ENCODE measurements around the gene TNFRSF8.

TNFRSF8 gene

DNA sequence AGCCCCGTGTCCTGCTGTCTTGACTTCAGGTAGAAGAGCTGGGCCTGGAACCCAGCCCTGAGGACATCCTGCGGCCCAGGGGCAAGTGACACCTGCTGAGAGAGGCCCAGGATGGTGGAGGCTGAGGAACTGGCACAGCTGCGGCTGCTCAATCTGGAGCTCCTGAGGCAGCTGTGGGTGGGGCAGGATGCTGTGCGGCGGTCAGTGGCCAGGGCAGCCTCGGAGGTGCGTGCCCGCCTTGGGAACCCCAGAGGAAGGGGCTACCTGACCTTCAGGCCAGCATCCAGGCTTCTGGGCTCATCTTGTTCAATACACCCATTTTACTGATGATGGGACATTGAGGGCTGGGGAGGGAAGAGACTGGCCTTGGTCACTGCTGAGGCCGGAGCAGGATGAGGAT is 41.5 kb upstream of the TNFRSF8 start:
- peaks cover 7% of the 10 kb centered on the region for H3K4me1 ChIP-seq (ENCODE audit: control insufficient read depth, low read length)
- H3K27me3 ChIP-seq (ENCODE audit: control insufficient read depth, low read length), result no peaks in the 10 kb centered on the region
- TF ChIP-seq, protein P1, sequence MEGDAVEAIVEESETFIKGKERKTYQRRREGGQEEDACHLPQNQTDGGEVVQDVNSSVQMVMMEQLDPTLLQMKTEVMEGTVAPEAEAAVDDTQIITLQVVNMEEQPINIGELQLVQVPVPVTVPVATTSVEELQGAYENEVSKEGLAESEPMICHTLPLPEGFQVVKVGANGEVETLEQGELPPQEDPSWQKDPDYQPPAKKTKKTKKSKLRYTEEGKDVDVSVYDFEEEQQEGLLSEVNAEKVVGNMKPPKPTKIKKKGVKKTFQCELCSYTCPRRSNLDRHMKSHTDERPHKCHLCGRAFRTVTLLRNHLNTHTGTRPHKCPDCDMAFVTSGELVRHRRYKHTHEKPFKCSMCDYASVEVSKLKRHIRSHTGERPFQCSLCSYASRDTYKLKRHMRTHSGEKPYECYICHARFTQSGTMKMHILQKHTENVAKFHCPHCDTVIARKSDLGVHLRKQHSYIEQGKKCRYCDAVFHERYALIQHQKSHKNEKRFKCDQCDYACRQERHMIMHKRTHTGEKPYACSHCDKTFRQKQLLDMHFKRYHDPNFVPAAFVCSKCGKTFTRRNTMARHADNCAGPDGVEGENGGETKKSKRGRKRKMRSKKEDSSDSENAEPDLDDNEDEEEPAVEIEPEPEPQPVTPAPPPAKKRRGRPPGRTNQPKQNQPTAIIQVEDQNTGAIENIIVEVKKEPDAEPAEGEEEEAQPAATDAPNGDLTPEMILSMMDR (IDR thresholded peaks at IDR 0.05; ENCODE audit: low read depth, low read length, poor library complexity, severe bottlenecking), result no peak
- no peak for TF ChIP-seq EZH2phosphoT487 (IDR thresholded peaks at IDR 0.05; ENCODE audit: borderline replicate concordance, low read length)
- no peak overlapping the region for H3K4me2 ChIP-seq (ENCODE audit: low read length)
- H3F3A ChIP-seq (ENCODE audit: control insufficient read depth, insufficient read depth), result no peaks in the 10 kb centered on the region; the same call in 1 of the 2 replicates
- no peak overlapping the region for H3K4me3 ChIP-seq (ENCODE audit: low read length)
- no peak overlapping the region for H3K27ac ChIP-seq (ENCODE audit: low read depth, low read length)
- no peaks in the 10 kb centered on the region for H3K9me3 ChIP-seq (ENCODE audit: control insufficient read depth, insufficient read depth, low read length)
- H3K9me2 ChIP-seq (replicated peaks; ENCODE audit: control insufficient read depth, low read length), result no peaks in the 10 kb centered on the region
- H3K36me3 ChIP-seq (ENCODE audit: control insufficient read depth, low read length), result peaks cover 31% of the 10 kb centered on the region
- peaks cover 24% of the 10 kb centered on the region for H3K79me2 ChIP-seq (ENCODE audit: control insufficient read depth, low read length)
- H4K20me1 ChIP-seq (ENCODE audit: control insufficient read depth, insufficient read depth, low read depth, low read length), result no peaks in the 10 kb centered on the region

DNA sequence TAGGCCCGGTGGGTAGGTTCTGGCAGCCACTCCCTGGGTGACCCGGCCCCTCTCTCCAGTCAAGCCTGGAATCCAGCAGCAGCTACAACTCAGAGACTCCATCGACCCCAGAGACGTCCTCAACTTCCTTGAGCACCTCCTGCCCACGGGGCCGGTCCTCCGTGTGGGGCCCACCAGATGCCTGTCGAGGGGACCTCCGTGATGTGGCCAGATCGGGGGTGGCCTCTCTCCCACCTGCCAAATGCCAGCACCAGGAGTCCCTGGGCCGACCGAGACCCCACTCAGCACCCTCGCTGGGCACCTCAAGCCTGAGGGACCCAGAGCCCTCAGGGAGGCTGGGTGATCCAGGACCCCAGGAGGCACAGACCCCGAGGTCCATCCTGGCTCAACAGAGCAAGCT is 41.1 kb upstream of the TNFRSF8 start:
- Histone ChIP-seq H3F3A (ENCODE audit: control insufficient read depth, insufficient read depth) (no peaks in the 10 kb centered on the region), H3K4me3 (ENCODE audit: low read length) (no peak overlapping the region), H3K9me2 (replicated peaks; ENCODE audit: control insufficient read depth, low read length) (no peaks in the 10 kb centered on the region), H3K36me3 (ENCODE audit: control insufficient read depth, low read length) (peaks cover 32% of the 10 kb centered on the region), H3K79me2 (ENCODE audit: control insufficient read depth, low read length) (peaks cover 24% of the 10 kb centered on the region), H4K20me1 (ENCODE audit: control insufficient read depth, insufficient read depth, low read depth, low read length) (no peaks in the 10 kb centered on the region), H3K27ac (ENCODE audit: low read depth, low read length) (no peak overlapping the region), H3K27me3 (ENCODE audit: control insufficient read depth, low read length) (no peaks in the 10 kb centered on the region), H3K9me3 (ENCODE audit: control insufficient read depth, insufficient read depth, low read length) (no peaks in the 10 kb centered on the region), H3K4me2 (ENCODE audit: low read length) (no peak overlapping the region), H3K4me1 (ENCODE audit: control insufficient read depth, low read length) (peaks cover 7% of the 10 kb centered on the region)
- no peak for TF ChIP-seq EZH2phosphoT487 (IDR thresholded peaks at IDR 0.05; ENCODE audit: borderline replicate concordance, low read length)
- TF ChIP-seq, protein P1 (IDR thresholded peaks at IDR 0.05; ENCODE audit: low read depth, low read length, poor library complexity, severe bottlenecking), result no peak

DNA sequence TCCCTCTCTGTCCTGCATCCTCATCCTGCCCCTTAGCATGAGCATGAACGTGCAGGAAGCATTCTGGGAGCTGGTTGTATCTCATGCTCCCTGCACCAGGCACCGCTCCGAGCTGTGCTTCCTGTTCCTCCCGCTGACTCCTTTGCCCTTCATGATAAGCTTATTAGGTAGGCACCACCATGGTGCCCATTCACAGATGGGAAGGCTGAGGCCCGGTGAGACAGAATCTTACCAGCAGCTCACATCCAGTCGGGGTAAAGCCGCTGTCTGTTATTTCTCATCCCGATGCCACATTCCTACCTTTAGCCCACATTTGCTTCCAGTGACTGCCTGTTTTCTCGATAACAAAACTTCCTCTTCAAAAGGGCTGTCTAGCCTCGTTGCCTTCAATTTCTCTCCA is 36.5 kb upstream of the TNFRSF8 start:
- TF ChIP-seq, protein P1 (IDR thresholded peaks at IDR 0.05; ENCODE audit: low read depth, low read length, poor library complexity, severe bottlenecking), result no peak
- TF ChIP-seq EZH2phosphoT487 (IDR thresholded peaks at IDR 0.05; ENCODE audit: borderline replicate concordance, low read length), result no peak

More for the DNA sequence above, 36.5 kb upstream of the TNFRSF8 start:
- Histone ChIP-seq H3F3A (ENCODE audit: control insufficient read depth, insufficient read depth) (no peaks in the 10 kb centered on the region), H4K20me1 (ENCODE audit: control insufficient read depth, insufficient read depth, low read depth, low read length) (peaks cover 4% of the 10 kb centered on the region), H3K4me3 (ENCODE audit: low read length) (no peak overlapping the region), H3K4me2 (ENCODE audit: low read length) (no peak overlapping the region), H3K9me2 (replicated peaks; ENCODE audit: control insufficient read depth, low read length) (no peaks in the 10 kb centered on the region), H3K36me3 (ENCODE audit: control insufficient read depth, low read length) (peaks cover 59% of the 10 kb centered on the region), H3K79me2 (ENCODE audit: control insufficient read depth, low read length) (peaks cover 3% of the 10 kb centered on the region), H3K9me3 (ENCODE audit: control insufficient read depth, insufficient read depth, low read length) (no peaks in the 10 kb centered on the region), H3K27ac (ENCODE audit: low read depth, low read length) (no peak overlapping the region), H3K4me1 (ENCODE audit: control insufficient read depth, low read length) (peaks cover 9% of the 10 kb centered on the region), H3K27me3 (ENCODE audit: control insufficient read depth, low read length) (no peaks in the 10 kb centered on the region)
